Astrocyte of the spinal cord (primary cell): ENCODE data around the gene GRHL3.

Source experiments
- DNase-seq: peaks from one replicate; pipeline ENCODE4 v3.0.0; 2011; ENCODE audit warnings: low read depth, low spot score
- H3K4me3 ChIP-seq: 2 replicates; pipeline ENCODE4 v1.5.1; 2011; ENCODE audit warnings: low read depth, mild to moderate bottlenecking, low read length, moderate library complexity
- in situ Hi-C: cut with HindIII; loops from 2 replicates; pipeline ENCODE4 v1.10.0; 2017; ENCODE audit warnings: low sequenced_read_pairs
- TF ChIP-seq, protein P1 (sequence below): IDR thresholded peaks from 2 replicates; pipeline ENCODE4 v1.5.1; 2012; ENCODE audit warnings: low read depth, mild to moderate bottlenecking, low read length, inconsistent platforms

Gene GRHL3

GRCh38 chr1:24353292-24353891 is 34.2 kb downstream of the GRHL3 start:
- DNase-seq = no peak
- in situ Hi-C loops = no loop called here
- H3K4me3 ChIP-seq = no peak overlapping the region
- TF ChIP-seq, protein P1, sequence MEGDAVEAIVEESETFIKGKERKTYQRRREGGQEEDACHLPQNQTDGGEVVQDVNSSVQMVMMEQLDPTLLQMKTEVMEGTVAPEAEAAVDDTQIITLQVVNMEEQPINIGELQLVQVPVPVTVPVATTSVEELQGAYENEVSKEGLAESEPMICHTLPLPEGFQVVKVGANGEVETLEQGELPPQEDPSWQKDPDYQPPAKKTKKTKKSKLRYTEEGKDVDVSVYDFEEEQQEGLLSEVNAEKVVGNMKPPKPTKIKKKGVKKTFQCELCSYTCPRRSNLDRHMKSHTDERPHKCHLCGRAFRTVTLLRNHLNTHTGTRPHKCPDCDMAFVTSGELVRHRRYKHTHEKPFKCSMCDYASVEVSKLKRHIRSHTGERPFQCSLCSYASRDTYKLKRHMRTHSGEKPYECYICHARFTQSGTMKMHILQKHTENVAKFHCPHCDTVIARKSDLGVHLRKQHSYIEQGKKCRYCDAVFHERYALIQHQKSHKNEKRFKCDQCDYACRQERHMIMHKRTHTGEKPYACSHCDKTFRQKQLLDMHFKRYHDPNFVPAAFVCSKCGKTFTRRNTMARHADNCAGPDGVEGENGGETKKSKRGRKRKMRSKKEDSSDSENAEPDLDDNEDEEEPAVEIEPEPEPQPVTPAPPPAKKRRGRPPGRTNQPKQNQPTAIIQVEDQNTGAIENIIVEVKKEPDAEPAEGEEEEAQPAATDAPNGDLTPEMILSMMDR = no peak

- in situ Hi-C loops = no loop called here
- H3K4me3 ChIP-seq = no peak overlapping the region
- DNase-seq = no peak
- TF ChIP-seq, protein P1 = no peak
Measured at GRCh38 chr1:24355466-24355865, 36.3 kb downstream of the GRHL3 start.

DNA sequence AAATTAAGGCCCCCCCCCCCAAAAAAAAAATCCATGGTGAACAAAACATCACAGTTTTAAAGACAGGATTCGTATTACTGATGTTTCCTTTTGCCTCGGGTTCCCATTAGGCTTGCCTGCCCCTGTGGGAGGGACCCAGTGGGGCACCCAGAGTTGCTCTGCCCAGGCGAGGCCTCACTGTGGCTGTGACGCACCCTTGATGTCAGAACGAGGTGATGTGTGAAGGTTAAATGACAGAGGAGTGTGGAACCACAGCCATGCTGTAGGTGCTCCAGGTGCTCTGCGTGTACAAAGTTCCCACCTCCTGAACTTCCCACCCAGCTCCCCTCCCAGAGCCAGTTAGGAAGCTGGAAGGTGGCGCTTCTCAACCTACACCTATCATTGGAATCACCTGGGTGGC is 37.9 kb downstream of the GRHL3 start:
- in situ Hi-C loops = no loop called here
- TF ChIP-seq, protein P1 = no peak
- no peak overlapping the region for H3K4me3 ChIP-seq

DNA sequence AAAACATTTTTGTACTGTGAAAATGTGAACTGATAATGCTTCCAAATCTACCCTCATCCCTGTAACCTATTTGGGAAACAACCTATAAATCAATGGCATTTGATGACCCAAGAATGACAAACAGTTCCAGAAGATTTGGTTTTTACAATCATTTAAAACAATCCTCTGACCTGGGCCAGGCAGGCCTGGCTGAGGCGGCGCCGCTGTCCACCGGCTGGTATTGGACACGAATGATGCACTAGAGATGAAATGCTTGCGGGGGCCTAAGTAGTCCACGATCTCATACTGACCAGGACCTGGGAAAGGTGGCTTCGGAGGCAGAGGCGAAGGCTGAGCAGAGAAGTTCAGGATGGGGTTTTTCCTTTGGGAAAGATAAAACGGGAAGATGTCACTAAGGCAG is 41.5 kb downstream of the GRHL3 start:
- DNase-seq = no peak

More for the DNA sequence above, 37.9 kb downstream of the GRHL3 start:
- no peak for DNase-seq

GRCh38 chr1:24361811-24362210 is 42.7 kb downstream of the GRHL3 start:
- no peak overlapping the region for H3K4me3 ChIP-seq
- in situ Hi-C loops = no loop called here
- DNase-seq = no peak
- TF ChIP-seq, protein P1 = no peak

More for the DNA sequence above, 41.5 kb downstream of the GRHL3 start:
- no peak overlapping the region for H3K4me3 ChIP-seq
- in situ Hi-C loops = no loop called here
- TF ChIP-seq, protein P1 = no peak

GRCh38 chr1:24362396-24362795 is 43.2 kb downstream of the GRHL3 start:
- in situ Hi-C loops = no loop called here
- no peak overlapping the region for H3K4me3 ChIP-seq
- TF ChIP-seq, protein P1 = no peak
- no peak for DNase-seq
